ENCODE measurements around the gene ZNF768. TPM values are rescaled to one million over a fixed set of nuclear protein-coding genes. Genes with fewer than 3 reads are reported as not detected.
A peak's percentile ranks its signal among the peaks of the same experiment; 100 is the strongest.

Gene ZNF768
- total and polyA plus RNA-seq, 2 of the 13 experiments (the other 11 are each of a cell fraction or from before 2014, with no cell fraction given): 26.7 to 34.4 TPM

GRCh38 chr16:30526137-30526822 is at the start of gene ZNF768 (continued):
- TF ChIP-seq THAP7 (CRISPR knock-in tag; IDR thresholded peaks at IDR 0.05) (no peak), PAXIP1 (CRISPR knock-in tag; conservative IDR thresholded peaks at IDR 0.05) (peak; percentile 28), BRF2 (CRISPR knock-in tag; IDR thresholded peaks at IDR 0.05) (no peak), MYNN (CRISPR knock-in tag; IDR thresholded peaks at IDR 0.05; ENCODE audit: low read depth) (no peak), ATF7-NPFF (CRISPR knock-in tag; IDR thresholded peaks at IDR 0.05; ENCODE audit: low read depth) (no peak; the same call in 1 of the 2 replicates), ESRRA (CRISPR knock-in tag; IDR thresholded peaks at IDR 0.05; ENCODE audit: low read depth) (no peak), SMARCE1 (IDR thresholded peaks at IDR 0.05; ENCODE audit: borderline replicate concordance) (no peak), NR2F2 (IDR thresholded peaks at IDR 0.05; ENCODE audit: borderline replicate concordance, low read depth) (no peak), TRIM22 (IDR thresholded peaks at IDR 0.05) (no peak), ZNF775 (CRISPR knock-in tag; IDR thresholded peaks at IDR 0.05; ENCODE audit: borderline replicate concordance) (no peak), ZNF180 (CRISPR knock-in tag; IDR thresholded peaks at IDR 0.05; ENCODE audit: borderline replicate concordance, low read depth) (no peak), POLR2AphosphoS2 (IDR thresholded peaks at IDR 0.05; ENCODE audit: low read depth, low read length) (no peak), RAD51 (IDR thresholded peaks at IDR 0.05; ENCODE audit: borderline replicate concordance) (no peak), ARID5B (CRISPR knock-in tag; IDR thresholded peaks at IDR 0.05) (no peak), ZNF605 (CRISPR knock-in tag; IDR thresholded peaks at IDR 0.05) (no peak), PAWR (CRISPR knock-in tag; IDR thresholded peaks at IDR 0.05; ENCODE audit: borderline replicate concordance) (no peak), TFDP2 (CRISPR knock-in tag; IDR thresholded peaks at IDR 0.05) (no peak)

All from HepG2 (cell line).